ENCODE data around the gene EMILIN1. TPM values are rescaled to one million over a fixed set of nuclear protein-coding genes. Genes with fewer than 3 reads are reported as not detected.

The EMILIN1 gene
- polyA plus RNA-seq, 1 of the 3 experiments (the other 2 are of a cell fraction): 286 TPM

DNA sequence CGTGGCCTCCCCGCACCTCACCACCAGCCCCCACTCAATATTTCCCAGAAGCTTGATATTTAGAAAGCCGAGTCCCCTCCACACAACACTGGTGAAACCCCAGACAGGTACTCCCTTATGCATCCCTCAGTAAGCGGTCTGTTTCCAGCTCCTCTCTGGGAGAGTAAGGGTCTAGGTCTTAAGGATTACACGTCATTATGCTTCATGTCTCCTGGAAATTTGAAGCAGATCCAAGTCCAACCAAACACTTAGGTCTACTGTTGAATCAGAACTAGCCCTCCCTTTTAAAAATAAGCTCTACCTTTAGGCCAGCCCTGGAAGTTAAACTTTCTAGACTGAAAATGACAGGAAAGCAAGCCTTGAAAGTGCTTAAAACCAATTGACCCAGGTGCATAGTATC lies 5.5 kb upstream of the EMILIN1 start:
- peaks cover 50 to 80% of the 10 kb centered on the region in 2 experiments for H3K4me1 ChIP-seq (ENCODE audit: control insufficient read depth in 1 of 2, insufficient read depth in 2 of 2, low read depth in 1 of 2, low read length in 1 of 2)
- H3F3A ChIP-seq (replicated peaks; ENCODE audit: insufficient read depth): peaks cover 12% of the 10 kb centered on the region
- TF ChIP-seq TAF1 (IDR thresholded peaks at IDR 0.05; ENCODE audit: borderline replicate concordance, low read depth, low read length): no peak
- TF ChIP-seq POLR2AphosphoS5 (IDR thresholded peaks at IDR 0.05; ENCODE audit: low read depth, low read length): no peak
- no peak for TF ChIP-seq RAD21 (IDR thresholded peaks at IDR 0.05; ENCODE audit: low read length)
- no peak for TF ChIP-seq RCOR1 (IDR thresholded peaks at IDR 0.05; ENCODE audit: low read length)
- H3K9ac ChIP-seq: no peak overlapping the region
- peaks cover 14% of the 10 kb centered on the region for H4K20me1 ChIP-seq (ENCODE audit: insufficient read depth)
- peaks cover 16 to 26% of the 10 kb centered on the region in 2 experiments for H3K36me3 ChIP-seq (replicated peaks in 1 of 2; ENCODE audit: control insufficient read depth in 1 of 2, insufficient read depth in 2 of 2, low read length in 1 of 2)
- peaks cover 36% of the 10 kb centered on the region for H3K79me2 ChIP-seq (ENCODE audit: insufficient read depth)
- H3K27me3 ChIP-seq (ENCODE audit: insufficient read depth): no peaks in the 10 kb centered on the region
- H3K9me3 ChIP-seq: no peaks in the 10 kb centered on the region
- CTCF ChIA-PET: interaction anchor here (0.7 to 18.5 kb wide), 8 partner anchors 10 to 235 kb away, joined by 3 to 227 read pairs (median 4); partner anchors contain the start of genes AGBL5, EMILIN1 and KHK
- H3K27ac ChIP-seq (ENCODE audit: low read depth in 2 of 2, low read length in 1 of 2): peak overlapping the region; percentile 89 to 98
- H3K9me2 ChIP-seq: no peaks in the 10 kb centered on the region
- H2AFZ ChIP-seq (ENCODE audit: low read depth): peak overlapping the region; percentile 68; the same call in 1 of the 2 replicates
- POLR2A ChIA-PET: interaction anchor here (0.6 to 5.7 kb wide), 10 partner anchors 9 to 422 kb away, joined by 3 to 80 read pairs (median 16); partner anchors contain the start of genes ABHD1, AGBL5, FNDC4 and GTF3C2
- peak overlapping the region in 1 of 2 experiments; percentile 98; a peak in 2 of 4 replicates for H3K4me3 ChIP-seq (ENCODE audit: low read depth in 2 of 2, low read length in 1 of 2)
- peak overlapping the region; percentile 89 for H3K4me2 ChIP-seq
- 57% methylated on average over 5 of the region's 5 CpGs for WGBS (ENCODE audit: low lambda C conversion rate)
- DNase-seq: no peak

DNA sequence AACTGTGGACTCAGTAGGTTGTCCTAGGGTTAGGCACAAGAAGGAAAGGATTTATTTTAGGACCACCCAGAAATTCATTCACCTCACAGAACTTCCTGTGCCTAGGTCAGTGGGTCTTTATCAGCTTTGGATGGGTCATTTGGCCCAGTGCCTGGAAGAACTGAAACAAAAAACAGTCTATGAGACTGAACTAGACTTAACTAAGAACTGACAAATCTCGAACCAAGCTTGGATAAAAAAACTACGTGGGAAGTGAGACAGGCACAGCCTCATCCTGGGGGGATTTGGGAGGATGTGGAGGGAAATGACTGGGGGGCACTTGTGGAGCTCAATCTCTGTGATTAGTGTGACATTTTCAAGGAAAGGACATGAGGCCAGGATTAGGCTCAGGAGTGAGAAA lies 4.6 kb upstream of the EMILIN1 start:
- ChIA-PET POLR2A (interaction anchor here (3.8 to 5.7 kb wide), 2 partner anchors 9 to 23 kb away, joined by 63 to 80 read pairs; partner anchors contain the start of gene AGBL5), CTCF (interaction anchor here (0.8 to 18.5 kb wide), 11 partner anchors 9 to 230 kb away, joined by 3 to 227 read pairs (median 5); partner anchors contain the start of genes AGBL5, EMILIN1 and KHK)
- Histone ChIP-seq H3K27ac (ENCODE audit: low read depth in 2 of 2, low read length in 1 of 2) (peak overlapping the region; percentile 76 to 89; a peak in 3 of 4 replicates), H2AFZ (ENCODE audit: low read depth) (no peak overlapping the region), H3K9ac (no peak overlapping the region), H3K9me2 (no peaks in the 10 kb centered on the region), H3K36me3 (replicated peaks in 1 of 2; ENCODE audit: control insufficient read depth in 1 of 2, insufficient read depth in 2 of 2, low read length in 1 of 2) (peaks cover 8 to 17% of the 10 kb centered on the region in 2 experiments), H3K79me2 (ENCODE audit: insufficient read depth) (peaks cover 31% of the 10 kb centered on the region), H3K27me3 (ENCODE audit: insufficient read depth) (no peaks in the 10 kb centered on the region), H3K9me3 (no peaks in the 10 kb centered on the region), H3K4me2 (no peak overlapping the region), H3K4me3 (ENCODE audit: low read depth in 2 of 2, low read length in 1 of 2) (no peak overlapping the region), H4K20me1 (ENCODE audit: insufficient read depth) (peaks cover 11% of the 10 kb centered on the region), H3F3A (replicated peaks; ENCODE audit: insufficient read depth) (peaks cover 13% of the 10 kb centered on the region), H3K4me1 (ENCODE audit: control insufficient read depth in 1 of 2, insufficient read depth in 2 of 2, low read depth in 1 of 2, low read length in 1 of 2) (peaks cover 52 to 76% of the 10 kb centered on the region in 2 experiments)
- WGBS (ENCODE audit: low lambda C conversion rate): 76% methylated on average over 2 of the region's 2 CpGs
- no peak for DNase-seq
- TF ChIP-seq ZBTB33 (IDR thresholded peaks at IDR 0.05; ENCODE audit: borderline replicate concordance, low read depth) (no peak), MXI1 (IDR thresholded peaks at IDR 0.05; ENCODE audit: low read depth, low read length) (no peak), NRF1 (IDR thresholded peaks at IDR 0.05; ENCODE audit: low read depth, low read length) (no peak), CTCF (IDR thresholded peaks at IDR 0.05) (no peak), SMC3 (IDR thresholded peaks at IDR 0.05; ENCODE audit: low read depth, low read length) (no peak), TCF12 (IDR thresholded peaks at IDR 0.05) (no peak), CHD2 (IDR thresholded peaks at IDR 0.05; ENCODE audit: low read length, partially characterized antibody) (no peak), RCOR1 (IDR thresholded peaks at IDR 0.05; ENCODE audit: low read length) (no peak), IRF3 (IDR thresholded peaks at IDR 0.05; ENCODE audit: low read depth, low read length) (no peak), GATA2 (CRISPR knock-in tag; IDR thresholded peaks at IDR 0.05) (no peak), TEAD4 (IDR thresholded peaks at IDR 0.05; ENCODE audit: borderline replicate concordance, insufficient read depth) (no peak), USF1 (IDR thresholded peaks at IDR 0.05; ENCODE audit: borderline replicate concordance, low read depth) (no peak), YY1 (IDR thresholded peaks at IDR 0.05; ENCODE audit: low read depth) (no peak)
- TF ChIP-seq, protein P1, sequence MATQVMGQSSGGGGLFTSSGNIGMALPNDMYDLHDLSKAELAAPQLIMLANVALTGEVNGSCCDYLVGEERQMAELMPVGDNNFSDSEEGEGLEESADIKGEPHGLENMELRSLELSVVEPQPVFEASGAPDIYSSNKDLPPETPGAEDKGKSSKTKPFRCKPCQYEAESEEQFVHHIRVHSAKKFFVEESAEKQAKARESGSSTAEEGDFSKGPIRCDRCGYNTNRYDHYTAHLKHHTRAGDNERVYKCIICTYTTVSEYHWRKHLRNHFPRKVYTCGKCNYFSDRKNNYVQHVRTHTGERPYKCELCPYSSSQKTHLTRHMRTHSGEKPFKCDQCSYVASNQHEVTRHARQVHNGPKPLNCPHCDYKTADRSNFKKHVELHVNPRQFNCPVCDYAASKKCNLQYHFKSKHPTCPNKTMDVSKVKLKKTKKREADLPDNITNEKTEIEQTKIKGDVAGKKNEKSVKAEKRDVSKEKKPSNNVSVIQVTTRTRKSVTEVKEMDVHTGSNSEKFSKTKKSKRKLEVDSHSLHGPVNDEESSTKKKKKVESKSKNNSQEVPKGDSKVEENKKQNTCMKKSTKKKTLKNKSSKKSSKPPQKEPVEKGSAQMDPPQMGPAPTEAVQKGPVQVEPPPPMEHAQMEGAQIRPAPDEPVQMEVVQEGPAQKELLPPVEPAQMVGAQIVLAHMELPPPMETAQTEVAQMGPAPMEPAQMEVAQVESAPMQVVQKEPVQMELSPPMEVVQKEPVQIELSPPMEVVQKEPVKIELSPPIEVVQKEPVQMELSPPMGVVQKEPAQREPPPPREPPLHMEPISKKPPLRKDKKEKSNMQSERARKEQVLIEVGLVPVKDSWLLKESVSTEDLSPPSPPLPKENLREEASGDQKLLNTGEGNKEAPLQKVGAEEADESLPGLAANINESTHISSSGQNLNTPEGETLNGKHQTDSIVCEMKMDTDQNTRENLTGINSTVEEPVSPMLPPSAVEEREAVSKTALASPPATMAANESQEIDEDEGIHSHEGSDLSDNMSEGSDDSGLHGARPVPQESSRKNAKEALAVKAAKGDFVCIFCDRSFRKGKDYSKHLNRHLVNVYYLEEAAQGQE (IDR thresholded peaks at IDR 0.05; ENCODE audit: low read depth, low read length): no peak

Data from SK-N-SH (cell line).